ENCODE measurements around the gene KIF26B.

KIF26B gene

GRCh38 chr1:245556057-245556456, 401.3 kb downstream of the KIF26B start:
- no peak for DNase-seq
- H3K27me3 ChIP-seq: no peaks in the 10 kb centered on the region
- H3K9me3 ChIP-seq: no peaks in the 10 kb centered on the region
- TF ChIP-seq, protein P1, sequence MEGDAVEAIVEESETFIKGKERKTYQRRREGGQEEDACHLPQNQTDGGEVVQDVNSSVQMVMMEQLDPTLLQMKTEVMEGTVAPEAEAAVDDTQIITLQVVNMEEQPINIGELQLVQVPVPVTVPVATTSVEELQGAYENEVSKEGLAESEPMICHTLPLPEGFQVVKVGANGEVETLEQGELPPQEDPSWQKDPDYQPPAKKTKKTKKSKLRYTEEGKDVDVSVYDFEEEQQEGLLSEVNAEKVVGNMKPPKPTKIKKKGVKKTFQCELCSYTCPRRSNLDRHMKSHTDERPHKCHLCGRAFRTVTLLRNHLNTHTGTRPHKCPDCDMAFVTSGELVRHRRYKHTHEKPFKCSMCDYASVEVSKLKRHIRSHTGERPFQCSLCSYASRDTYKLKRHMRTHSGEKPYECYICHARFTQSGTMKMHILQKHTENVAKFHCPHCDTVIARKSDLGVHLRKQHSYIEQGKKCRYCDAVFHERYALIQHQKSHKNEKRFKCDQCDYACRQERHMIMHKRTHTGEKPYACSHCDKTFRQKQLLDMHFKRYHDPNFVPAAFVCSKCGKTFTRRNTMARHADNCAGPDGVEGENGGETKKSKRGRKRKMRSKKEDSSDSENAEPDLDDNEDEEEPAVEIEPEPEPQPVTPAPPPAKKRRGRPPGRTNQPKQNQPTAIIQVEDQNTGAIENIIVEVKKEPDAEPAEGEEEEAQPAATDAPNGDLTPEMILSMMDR (IDR thresholded peaks at IDR 0.05; ENCODE audit: low read depth, low read length): no peak
- H3K4me3 ChIP-seq (ENCODE audit: low read depth, low read length): no peak overlapping the region
- peaks cover 7% of the 10 kb centered on the region for H3K36me3 ChIP-seq
- peaks cover 5% of the 10 kb centered on the region for H3K4me1 ChIP-seq

DNA sequence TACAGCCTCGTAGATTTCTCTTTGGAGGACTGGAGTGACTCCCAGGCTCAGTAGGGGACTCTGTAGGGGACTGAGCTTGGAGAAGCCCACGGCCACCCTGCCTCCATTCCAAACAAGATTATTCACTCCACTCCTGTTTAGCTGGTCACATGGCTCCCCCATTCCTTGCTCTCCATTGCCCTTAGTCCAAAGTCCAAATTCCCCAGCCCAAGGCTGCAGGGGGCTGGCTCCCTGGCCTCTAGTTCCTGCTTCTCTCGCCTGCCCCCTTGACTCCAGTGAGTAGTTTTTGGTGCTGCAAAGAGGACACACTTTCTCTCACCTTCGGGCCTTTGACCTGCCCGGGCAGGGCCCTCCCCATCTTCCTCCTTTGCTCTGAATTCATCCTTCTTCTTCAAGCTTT, 403.3 kb downstream of the KIF26B start:
- peaks cover 5% of the 10 kb centered on the region for H3K36me3 ChIP-seq
- TF ChIP-seq, protein P1 (IDR thresholded peaks at IDR 0.05; ENCODE audit: low read depth, low read length): no peak
- H3K9me3 ChIP-seq: no peaks in the 10 kb centered on the region
- DNase-seq: no peak
- H3K4me3 ChIP-seq (ENCODE audit: low read depth, low read length): no peak overlapping the region
- H3K4me1 ChIP-seq: peaks cover 6% of the 10 kb centered on the region
- H3K27me3 ChIP-seq: no peaks in the 10 kb centered on the region

DNA sequence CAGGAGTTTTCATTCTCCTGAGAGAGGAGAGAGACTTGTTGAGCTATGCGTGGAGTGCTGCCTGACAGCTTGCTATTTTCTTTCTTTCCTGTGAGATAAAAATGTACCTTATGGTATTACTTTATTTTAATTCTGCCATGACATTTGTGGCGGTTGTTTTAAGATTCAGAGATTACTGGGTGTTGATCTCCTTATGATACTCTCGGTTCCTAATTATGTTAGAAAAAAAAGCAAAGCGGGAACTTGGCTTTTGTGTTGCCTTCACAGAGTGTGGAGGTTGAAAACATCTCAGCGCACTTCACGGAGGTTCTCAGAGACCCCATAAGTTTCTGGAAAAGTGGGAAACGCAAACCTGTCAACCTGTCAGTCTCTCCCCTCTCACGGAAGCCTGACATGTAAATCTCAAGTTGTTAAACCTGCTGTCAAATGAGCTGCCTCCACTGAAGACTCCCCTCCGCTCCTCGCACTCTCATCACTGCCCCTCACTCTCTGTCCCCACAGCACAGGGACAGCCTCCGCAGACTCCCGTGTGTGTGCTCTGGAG, 405.6 kb downstream of the KIF26B start:
- TF ChIP-seq, protein P1 (IDR thresholded peaks at IDR 0.05; ENCODE audit: low read depth, low read length): no peak
- H3K27me3 ChIP-seq: no peaks in the 10 kb centered on the region
- peaks cover 16% of the 10 kb centered on the region for H3K36me3 ChIP-seq
- H3K4me3 ChIP-seq (ENCODE audit: low read depth, low read length): no peak overlapping the region
- peaks cover 6% of the 10 kb centered on the region for H3K4me1 ChIP-seq
- no peak for DNase-seq
- H3K9me3 ChIP-seq: no peaks in the 10 kb centered on the region

DNA sequence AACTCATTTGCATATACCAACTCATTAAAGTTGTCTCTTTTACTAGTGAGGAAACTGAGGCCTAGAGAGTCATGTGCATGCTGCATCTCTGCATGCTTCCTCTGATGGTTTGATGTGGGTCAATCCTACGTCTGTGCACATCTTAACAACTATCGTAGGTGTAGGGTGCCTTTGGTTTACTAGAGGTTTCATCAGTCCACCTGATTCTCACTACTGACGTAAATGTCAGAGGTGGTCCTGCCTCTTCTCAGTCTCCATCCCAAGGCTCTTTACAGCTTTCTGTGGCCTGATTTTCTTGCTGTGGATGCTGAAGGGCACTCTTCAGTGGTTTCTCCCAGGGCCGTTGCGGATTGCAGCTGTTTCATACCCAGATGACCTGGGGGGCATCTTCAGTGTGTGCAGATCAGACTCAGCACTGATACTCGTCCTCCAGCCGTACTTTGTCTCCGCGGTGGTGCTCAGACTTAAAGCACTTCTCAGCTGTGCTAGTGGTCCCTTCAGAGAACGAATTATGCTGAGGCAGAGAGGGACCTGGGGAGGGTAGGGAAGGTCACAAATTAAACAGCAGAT, 407.0 kb downstream of the KIF26B start:
- Histone ChIP-seq H3K4me1 (peaks cover 14% of the 10 kb centered on the region), H3K4me3 (ENCODE audit: low read depth, low read length) (no peak overlapping the region), H3K27me3 (no peaks in the 10 kb centered on the region), H3K9me3 (no peaks in the 10 kb centered on the region), H3K36me3 (peaks cover 13% of the 10 kb centered on the region)
- DNase-seq: no peak
- TF ChIP-seq, protein P1 (IDR thresholded peaks at IDR 0.05; ENCODE audit: low read depth, low read length): no peak

- TF ChIP-seq, protein P1 (IDR thresholded peaks at IDR 0.05; ENCODE audit: low read depth, low read length): no peak
- Histone ChIP-seq H3K4me1 (peaks cover 25% of the 10 kb centered on the region), H3K36me3 (peaks cover 13% of the 10 kb centered on the region), H3K27me3 (no peaks in the 10 kb centered on the region), H3K4me3 (ENCODE audit: low read depth, low read length) (no peak overlapping the region), H3K9me3 (no peaks in the 10 kb centered on the region)
- DNase-seq: no peak
Observed at GRCh38 chr1:245566134-245566533, 411.3 kb downstream of the KIF26B start.

- no peaks in the 10 kb centered on the region for H3K27me3 ChIP-seq
- TF ChIP-seq, protein P1 (IDR thresholded peaks at IDR 0.05; ENCODE audit: low read depth, low read length): no peak
- H3K36me3 ChIP-seq: peaks cover 13% of the 10 kb centered on the region
- H3K4me1 ChIP-seq: peaks cover 29% of the 10 kb centered on the region
- H3K4me3 ChIP-seq (ENCODE audit: low read depth, low read length): peak overlapping the region; percentile 19
- no peaks in the 10 kb centered on the region for H3K9me3 ChIP-seq
- peak; percentile 88 for DNase-seq
Observed at GRCh38 chr1:245566952-245567351, 412.2 kb downstream of the KIF26B start.
